Left kidney (tissue), 8 donors: ENCODE measurements around the gene PYGO1. TPM values are rescaled to one million over a fixed set of nuclear protein-coding genes. Genes with fewer than 3 reads are reported as not detected.
"Not testable (repeated sequence)": the region's sequence is repeated elsewhere in the genome, so short reads cannot be mapped to it uniquely, and the experiment has no call there.

Experiments
- DNase-seq: peaks from one replicate; pipeline ENCODE4 v3.0.0-alpha.2; 2013
- long read RNA-seq, 8 donors: transcript quantifications; one replicate each; lab custom pipeline, GENCODE V29; 2026
- polyA plus RNA-seq: library from polyadenylated mRNA; unstranded; fragments of 120-200 nt; gene quantifications from one replicate; pipeline ENCODE4 v1.2.1, GENCODE V29; 2013; ENCODE audit not compliant: insufficient read length

PYGO1 gene, protein sequence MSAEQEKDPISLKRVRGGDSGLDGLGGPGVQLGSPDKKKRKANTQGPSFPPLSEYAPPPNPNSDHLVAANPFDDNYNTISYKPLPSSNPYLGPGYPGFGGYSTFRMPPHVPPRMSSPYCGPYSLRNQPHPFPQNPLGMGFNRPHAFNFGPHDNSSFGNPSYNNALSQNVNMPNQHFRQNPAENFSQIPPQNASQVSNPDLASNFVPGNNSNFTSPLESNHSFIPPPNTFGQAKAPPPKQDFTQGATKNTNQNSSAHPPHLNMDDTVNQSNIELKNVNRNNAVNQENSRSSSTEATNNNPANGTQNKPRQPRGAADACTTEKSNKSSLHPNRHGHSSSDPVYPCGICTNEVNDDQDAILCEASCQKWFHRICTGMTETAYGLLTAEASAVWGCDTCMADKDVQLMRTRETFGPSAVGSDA
- polyA plus RNA-seq: 20.9 TPM
- long read RNA-seq, donor 1, full-length matches to known transcripts: 5 of 5 reads
- long read RNA-seq, donor 1, partial matches to known transcripts: 0 of 5 reads
- long read RNA-seq, donor 1, other reads (novel, unspliced or antisense): 0 of 5 reads
- long read RNA-seq, donor 2, full-length matches to known transcripts: 11 of 11 reads
- long read RNA-seq, donor 2, partial matches to known transcripts: 0 of 11 reads
- long read RNA-seq, donor 2, other reads (novel, unspliced or antisense): 0 of 11 reads
- long read RNA-seq, donor 3, full-length matches to known transcripts: 11 of 11 reads
- long read RNA-seq, donor 3, partial matches to known transcripts: 0 of 11 reads
- long read RNA-seq, donor 3, other reads (novel, unspliced or antisense): 0 of 11 reads
- long read RNA-seq, donor 4: 0 reads
- long read RNA-seq, donor 5, partial matches to known transcripts: 0 of 2 reads
- long read RNA-seq, donor 5, other reads (novel, unspliced or antisense): 0 of 2 reads
- long read RNA-seq, donor 6, full-length matches to known transcripts: 6 of 6 reads
- long read RNA-seq, donor 6, partial matches to known transcripts: 0 of 6 reads
- long read RNA-seq, donor 6, other reads (novel, unspliced or antisense): 0 of 6 reads
- long read RNA-seq, donor 7, partial matches to known transcripts: 0 of 2 reads
- long read RNA-seq, donor 7, other reads (novel, unspliced or antisense): 0 of 2 reads
- long read RNA-seq, donor 8: 0 reads

DNA sequence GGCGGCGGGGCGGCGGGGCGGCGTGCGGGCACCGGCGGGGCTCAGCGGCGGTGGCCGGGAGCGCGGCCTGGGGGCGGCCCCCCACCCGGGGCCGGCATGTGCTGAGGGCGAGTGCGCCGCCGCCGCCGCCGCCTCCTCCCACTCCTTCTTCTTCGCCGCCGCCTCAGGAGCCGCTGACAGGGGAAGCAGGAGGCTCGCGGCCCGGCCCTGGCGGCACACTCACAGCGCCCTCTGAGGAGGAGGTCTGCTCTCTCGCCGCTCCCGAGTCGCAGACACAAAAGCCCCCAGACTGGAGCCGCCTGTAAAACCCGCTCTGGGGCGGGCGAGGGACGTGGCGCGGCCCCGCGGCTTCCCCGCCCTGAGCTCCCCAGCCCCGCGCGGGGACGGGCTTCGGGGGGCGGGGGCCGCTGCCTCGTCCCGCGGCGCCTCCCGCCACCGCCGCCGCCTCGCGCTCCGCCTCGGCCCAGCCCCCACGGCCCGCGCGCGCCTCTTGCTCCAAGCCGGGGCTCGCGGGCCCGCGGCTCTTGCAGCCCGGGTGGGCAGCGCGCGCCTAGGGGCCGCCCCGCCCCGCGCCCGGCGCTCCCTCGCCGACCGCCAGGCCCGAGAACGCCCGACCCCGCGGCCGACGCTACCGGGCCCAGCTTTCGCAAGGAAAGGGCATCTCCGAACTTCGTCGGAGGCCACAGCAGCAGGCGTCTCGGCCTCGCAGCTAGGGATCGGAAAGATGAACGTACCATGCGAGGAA is at the start of gene PYGO1:
Gene PYGO1 (minus strand): TSS at position 276 of the 745 bp plus-strand sequence. CDS start 462 bp downstream, outside the sequence.
- DNase-seq: peak; percentile 66

GRCh38 chr15:55637086-55637485 is 48.9 kb upstream of the PYGO1 start:
- no peak for DNase-seq

DNA sequence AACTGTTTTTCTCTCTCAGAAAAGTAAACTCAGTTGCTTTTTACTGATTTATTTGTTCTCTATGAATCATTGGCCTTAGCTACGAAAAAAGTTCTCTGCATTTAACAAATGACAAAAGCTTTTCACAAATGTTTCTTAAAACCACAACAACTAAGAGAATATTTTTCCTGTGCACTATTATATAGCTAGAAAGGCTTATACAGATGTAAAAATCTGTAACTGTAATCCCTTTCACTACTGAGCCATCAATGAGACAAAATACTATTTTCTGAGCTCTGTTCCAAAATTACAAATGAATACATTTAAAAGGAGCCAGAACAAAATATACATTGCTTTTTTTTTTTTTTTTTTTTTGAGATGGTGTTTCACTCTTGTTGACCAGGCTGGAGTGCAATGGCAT is 45.6 kb upstream of the PYGO1 start:
- no peak for DNase-seq

DNA sequence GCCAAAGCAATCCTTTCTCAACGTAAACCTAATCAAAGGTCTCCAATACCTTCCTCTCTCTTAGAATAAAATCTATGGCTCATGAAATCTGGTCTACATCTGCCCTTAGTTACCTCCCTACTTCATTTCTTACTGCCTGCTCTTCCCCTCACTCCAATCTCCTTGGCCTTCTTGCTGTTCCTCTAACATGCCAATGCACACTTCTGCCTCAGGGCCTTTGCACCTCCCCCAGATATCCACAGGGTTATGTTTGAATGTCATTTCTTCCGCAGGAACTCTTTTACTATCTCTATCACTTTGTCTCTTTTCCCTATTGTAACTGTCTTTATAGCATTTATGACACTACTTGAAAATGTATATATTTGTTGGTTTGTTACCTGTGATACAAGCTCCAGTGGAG is 44.3 kb upstream of the PYGO1 start:
- DNase-seq: no peak

- no peak for DNase-seq
These were observed 42.7 kb upstream of the PYGO1 start for GRCh38 chr15:55630858-55631257.

DNA sequence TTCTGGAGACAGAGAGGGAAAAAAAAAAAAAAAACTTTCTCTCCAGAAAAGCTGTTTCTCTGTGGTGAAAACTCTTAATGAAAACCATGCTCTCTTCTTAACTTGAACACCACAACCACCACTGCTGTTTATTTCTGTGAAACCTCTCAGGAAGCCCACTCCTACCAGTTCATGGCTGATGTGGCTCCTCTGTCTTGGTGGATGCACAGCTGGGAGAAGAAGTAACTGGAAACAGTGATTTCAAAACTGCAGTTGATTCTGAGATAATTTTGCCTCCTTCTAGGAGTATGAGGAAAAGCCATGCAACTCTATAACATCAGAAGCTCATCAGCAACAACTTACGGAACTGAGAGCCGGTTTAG is 40.2 kb upstream of the PYGO1 start:
- no peak for DNase-seq

DNA sequence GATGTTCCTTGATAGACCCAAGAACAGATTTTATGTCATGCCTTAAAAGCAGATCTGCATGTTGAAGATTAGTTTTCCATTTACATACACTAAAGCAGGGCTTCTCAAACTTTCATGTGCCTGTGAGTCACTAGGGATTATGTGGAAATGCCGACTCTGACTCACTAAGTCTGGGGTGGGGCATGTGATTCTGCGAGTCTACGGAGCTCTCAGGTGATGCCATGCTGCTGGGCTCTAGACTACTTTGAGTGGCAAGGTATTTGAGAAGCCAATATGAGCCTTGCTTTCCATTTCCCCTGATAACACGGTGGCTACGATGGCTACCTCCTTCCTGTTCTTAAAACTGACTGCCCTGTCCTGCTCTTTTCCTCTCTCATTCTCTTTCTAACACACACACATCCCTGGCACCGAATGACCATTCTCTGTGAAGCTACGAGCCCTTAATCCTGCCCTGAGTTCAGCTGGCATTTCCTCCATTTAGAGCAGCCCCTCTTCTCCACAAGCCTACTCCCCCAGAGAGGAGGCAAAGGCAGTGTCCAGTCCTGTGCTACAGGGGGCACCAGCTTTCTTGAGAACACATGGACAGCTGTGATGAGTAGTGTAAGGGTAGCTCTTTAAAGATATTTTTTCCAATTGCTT is 39.7 kb upstream of the PYGO1 start:
- DNase-seq: no peak

DNA sequence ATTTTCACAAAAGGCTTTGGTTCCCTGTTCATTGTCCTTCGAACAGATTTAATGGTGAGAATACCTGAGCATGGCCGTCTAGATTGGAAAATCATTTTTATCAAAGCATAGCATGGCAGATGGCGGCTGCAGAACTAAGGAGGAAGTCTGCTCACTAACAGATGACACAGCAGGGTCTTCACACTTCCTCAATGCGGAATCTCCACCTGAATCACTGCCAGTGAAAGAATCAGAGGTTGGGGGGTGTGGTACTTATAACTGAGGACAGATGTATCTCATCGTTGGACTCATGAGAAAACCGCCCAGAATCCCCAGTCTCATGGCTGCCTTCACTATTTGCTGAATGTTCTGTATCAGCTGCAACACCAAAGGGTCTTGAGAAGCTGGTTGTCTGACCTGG is 31.6 kb upstream of the PYGO1 start:
- no peak for DNase-seq

GRCh38 chr15:55618387-55618786 is 30.2 kb upstream of the PYGO1 start:
- no peak for DNase-seq

DNA sequence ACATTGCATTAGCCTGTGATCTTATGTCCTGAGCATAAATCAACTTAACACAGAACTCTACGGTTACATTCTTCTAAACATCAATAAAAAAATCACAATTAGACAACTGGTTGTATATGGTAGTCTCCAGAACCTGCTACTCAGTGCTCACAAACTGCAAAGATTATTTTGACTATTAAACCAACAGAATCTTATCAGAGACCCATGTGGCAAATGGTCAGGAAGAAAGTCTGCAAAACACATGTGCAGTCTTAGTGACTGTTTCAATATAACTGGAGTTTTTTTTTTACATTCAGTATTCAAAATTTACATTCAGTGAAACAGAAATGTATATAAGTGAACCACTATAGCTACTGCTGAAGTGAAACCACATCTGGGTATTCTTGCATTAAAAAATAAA is 27.3 kb upstream of the PYGO1 start:
- DNase-seq: no peak

DNA sequence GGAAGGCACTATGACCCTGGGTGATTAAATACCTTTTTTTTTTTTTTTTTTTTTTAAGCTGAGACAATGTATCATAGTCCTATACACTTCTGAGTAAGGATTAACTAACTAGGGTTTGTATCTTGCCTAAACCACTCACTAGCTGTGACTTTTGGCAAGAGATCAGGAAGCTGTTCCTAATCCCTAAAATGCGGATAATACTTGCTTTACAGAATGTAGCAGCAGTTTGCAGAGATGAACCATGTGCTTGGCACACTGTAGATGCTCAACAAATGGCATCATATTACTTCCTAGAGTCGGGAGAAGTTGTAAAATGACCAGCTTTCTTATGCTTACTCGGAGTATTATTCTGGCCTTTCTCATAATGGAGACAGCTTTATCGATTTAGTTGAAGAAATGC is 25.6 kb upstream of the PYGO1 start:
- DNase-seq: no peak

DNA sequence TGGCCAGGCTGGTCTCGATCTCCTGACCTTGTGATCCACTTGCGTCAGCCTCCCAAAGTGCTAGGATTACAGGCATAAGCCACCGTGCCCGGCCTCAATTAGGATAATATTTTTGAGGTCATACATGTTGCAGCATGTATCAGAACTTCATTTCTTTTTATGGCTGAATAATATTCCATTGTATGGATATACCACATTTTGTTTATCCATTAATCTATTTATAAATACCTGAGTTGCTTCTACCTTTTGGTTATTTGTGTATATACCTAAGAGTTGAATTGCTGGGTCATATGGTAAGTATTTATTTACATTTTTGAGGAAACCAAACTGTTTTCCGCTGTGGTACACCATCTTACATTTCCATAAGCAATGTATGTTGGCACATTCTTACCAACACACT is 18.1 kb upstream of the PYGO1 start:
- no peak for DNase-seq

DNA sequence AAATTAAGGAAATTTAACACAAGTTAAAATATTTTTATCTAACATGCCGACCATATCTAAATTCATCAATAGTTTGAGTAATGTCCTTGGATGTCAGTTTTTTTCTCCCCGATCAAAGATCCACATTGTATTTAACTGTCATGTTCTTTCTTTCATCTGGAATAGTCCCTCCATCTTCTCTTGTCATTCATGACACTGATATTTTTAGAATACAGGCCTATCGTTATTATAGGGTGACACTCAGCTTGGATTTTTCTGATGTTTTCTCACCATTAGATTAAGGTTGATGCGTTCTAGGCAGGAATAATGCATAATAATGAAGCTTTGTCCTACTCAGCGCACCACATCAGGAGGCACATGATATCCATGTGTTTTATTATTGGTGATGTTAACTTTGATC is 13.2 kb upstream of the PYGO1 start:
- DNase-seq: no peak

- DNase-seq: no peak
These were observed 11.3 kb upstream of the PYGO1 start for GRCh38 chr15:55599439-55599838.

GRCh38 chr15:55593019-55593418 is 4.9 kb upstream of the PYGO1 start:
- DNase-seq: not testable (repeated sequence)

GRCh38 chr15:55590788-55591187 is 2.6 kb upstream of the PYGO1 start:
- no peak for DNase-seq

DNA sequence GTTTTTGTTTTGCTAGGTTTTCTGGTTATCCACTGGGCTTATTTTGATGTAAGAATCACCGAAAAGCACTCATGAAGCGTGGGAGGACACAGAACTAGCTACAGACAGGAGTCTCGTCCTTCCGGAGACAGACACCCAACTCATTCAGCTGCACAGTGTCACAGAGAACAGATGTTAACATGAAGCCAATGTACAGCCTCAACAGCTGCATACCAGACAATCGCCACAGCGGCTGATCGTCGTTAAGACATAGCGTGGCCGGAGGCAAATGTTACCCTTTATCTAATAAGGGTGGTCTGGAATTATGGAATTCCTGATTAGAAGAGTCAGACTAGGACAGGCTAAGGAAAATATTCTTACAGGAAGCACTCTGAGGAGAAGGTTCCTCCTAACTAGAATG is 1.1 kb upstream of the PYGO1 start:
- peak; percentile 27 for DNase-seq

DNA sequence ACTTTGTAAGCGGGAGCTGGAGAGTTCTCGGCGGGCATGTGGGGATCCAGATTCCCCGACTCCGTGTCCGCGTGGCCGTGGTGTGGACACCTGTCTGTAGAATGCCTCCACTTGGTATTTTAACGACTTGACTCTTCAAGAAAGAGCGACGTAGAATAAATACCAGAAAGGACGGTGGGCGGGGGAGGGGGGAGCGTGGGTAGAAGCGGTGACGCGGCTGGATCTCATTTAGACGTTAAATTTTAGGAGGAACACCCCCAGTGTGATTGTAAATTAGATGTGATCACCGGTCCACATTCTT is 620 bp upstream of the PYGO1 start:
- peak; percentile 49 for DNase-seq

GRCh38 chr15:55587321-55588069 is 650 bp downstream of the PYGO1 start:
- peak; percentile 50 for DNase-seq

- DNase-seq: no peak
These were observed 1.3 kb downstream of the PYGO1 start for GRCh38 chr15:55586808-55587207.

GRCh38 chr15:55576943-55577342 is 11.2 kb downstream of the PYGO1 start:
- DNase-seq: no peak
